ENCODE data around the gene SLX4IP.
"Not testable (repeated sequence)": the region's sequence is repeated elsewhere in the genome, so short reads cannot be mapped to it uniquely, and the experiment has no call there.

The SLX4IP gene

DNA sequence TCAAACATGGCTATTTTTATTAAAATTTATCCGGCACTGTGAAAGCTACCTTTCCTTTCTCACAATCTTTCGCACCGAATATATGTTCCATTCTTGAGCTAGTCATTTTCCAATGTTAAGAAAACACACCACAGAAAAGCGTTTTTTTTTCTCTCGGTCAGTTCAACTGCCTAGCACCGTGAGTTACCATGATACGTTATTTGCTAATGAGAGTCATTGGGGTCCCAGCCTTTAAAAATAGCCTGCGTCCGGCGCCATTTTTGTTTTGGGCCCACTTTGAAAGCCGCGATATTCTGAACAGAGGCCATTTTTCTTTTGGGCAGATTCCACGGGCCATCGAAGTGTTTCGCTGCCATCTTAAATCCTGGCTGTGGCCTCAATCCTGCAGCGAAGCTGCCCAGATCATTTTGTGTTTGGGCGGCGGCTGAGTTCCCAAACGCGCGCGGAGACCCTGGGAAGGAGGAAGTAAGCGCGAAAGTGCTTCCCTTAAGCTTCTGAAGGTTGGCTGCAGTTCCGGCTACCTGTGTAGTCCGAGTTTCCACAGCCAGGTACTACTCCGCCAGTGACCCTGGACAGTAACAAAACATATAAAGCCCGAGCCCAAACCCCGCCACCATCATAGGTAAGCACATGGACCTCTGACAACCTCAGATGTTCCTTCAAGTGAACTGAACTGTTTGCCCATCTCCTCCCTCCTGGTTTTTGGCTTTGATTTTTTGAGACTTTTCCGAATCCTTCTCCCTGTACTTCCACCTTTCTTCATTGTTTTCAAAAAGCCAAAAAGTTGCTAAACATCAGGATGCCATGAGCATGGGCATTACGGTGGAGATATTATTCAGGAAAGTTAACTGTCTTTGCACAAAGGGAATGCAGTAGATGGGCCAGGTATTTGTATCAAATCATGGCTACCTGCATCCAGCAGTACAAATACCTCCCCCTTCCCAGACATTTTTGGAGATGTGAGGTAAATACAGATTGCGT lies at the start of gene SLX4IP:
Gene SLX4IP, plus strand, starts transcription at position 474 of the 981 bp plus-strand sequence. CDS start 22,900 bp downstream, outside the sequence.
- DNase-seq, result peak; percentile 91

GRCh38 chr20:10385850-10386544 lies 49.1 kb upstream of the SLX4IP start:
- DNase-seq, result no peak

- DNase-seq, result no peak
Observed at GRCh38 chr20:10387686-10388085, 47.4 kb upstream of the SLX4IP start.

DNA sequence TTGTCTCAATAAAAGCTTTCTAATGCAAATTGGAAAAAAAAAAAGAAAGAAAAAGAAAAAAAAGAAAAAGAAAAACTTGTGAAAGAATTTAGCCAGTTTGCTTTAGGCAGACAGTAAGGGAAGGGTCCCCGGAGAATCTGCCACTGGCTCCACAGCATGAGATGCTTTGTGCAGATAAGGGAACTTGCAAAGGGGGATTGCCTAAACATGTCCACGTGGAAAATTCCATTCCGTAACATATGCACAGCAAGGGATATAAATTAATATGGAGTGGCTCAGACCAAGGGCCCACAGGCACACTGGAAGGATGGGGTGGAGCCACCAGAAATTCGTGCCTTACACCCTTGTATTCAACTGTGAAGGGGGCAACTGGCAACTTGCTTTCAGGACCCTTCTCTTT lies 46.5 kb upstream of the SLX4IP start:
- DNase-seq, result no peak

DNA sequence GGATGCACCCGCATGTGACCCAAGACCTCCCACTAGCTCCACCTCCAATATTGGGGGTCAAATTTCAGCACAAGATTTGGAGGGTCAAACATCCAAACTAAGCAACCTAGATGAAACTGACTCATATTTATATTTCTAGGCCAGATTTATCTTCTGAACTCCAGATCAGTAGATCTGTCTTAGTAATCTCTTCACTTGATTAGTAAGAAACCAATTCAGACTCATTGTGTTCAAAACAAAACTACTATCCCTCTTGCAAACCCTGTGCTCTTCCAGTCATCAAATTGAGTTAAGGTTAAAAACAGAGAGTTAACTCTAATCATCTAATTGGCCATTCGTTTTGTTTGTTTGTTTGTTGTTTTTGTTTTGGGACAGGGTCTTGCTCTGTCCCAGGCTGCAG lies 44.4 kb upstream of the SLX4IP start:
- DNase-seq, result no peak

DNA sequence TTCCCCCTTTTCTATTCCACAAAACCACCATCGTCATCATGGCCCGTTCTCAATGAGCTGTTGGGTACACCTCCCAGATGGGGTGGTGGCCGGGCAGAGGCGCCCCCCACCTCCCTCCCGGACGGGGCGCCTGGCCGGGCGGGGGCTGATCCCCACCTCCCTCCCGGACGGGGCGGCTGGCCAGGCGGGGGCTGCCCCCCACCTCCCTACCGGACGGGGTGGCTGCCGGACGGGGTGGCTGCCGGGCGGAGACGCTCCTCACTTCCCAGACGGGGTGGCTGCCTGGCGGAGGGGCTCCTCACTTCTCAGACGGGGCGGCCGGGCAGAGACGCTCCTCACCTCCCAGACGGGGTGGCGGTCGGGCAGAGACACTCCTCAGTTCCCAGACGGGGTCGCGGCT lies 40.4 kb upstream of the SLX4IP start:
- DNase-seq, result not testable (repeated sequence)

- no peak for DNase-seq
Observed at GRCh38 chr20:10398834-10399369, 36.2 kb upstream of the SLX4IP start.

DNA sequence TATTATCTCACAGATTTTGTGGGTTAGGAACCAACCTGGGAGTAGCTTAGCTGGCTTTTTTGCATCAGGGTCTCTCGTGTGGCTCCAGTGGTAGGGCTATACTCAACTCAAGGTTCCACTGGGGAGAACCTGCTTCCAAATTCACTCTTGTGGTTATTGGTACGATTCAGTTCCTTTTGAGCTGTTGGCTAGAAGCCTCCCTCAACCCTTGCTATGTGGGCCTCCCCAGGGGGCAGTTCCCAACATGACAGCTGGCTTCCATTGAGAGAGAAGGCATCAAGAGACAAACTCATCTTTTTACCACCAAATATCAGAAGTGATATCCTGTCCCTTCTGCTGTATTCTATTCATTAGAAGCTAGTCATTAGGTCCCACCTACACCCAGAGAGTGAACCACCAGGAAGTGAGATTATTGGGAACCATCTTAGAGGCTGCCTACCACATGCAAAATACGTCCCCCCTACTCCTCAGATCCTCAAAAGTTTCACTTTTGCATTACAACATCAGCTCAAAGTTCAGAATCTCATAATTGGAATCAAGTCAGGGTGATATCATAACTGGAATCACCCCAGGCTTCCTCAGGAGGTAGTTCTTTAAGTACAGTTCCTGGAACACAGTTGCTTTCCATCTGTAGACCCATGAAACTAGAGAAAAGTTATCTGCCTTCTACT lies 32.0 kb upstream of the SLX4IP start:
- no peak for DNase-seq

GRCh38 chr20:10404023-10404628 lies 31.0 kb upstream of the SLX4IP start:
- DNase-seq, result no peak

- DNase-seq, result no peak
Observed at GRCh38 chr20:10404959-10405530, 30.1 kb upstream of the SLX4IP start.

- no peak for DNase-seq
Observed at GRCh38 chr20:10408108-10408813, 26.8 kb upstream of the SLX4IP start.

- no peak for DNase-seq
Observed at GRCh38 chr20:10411673-10412072, 23.4 kb upstream of the SLX4IP start.

DNA sequence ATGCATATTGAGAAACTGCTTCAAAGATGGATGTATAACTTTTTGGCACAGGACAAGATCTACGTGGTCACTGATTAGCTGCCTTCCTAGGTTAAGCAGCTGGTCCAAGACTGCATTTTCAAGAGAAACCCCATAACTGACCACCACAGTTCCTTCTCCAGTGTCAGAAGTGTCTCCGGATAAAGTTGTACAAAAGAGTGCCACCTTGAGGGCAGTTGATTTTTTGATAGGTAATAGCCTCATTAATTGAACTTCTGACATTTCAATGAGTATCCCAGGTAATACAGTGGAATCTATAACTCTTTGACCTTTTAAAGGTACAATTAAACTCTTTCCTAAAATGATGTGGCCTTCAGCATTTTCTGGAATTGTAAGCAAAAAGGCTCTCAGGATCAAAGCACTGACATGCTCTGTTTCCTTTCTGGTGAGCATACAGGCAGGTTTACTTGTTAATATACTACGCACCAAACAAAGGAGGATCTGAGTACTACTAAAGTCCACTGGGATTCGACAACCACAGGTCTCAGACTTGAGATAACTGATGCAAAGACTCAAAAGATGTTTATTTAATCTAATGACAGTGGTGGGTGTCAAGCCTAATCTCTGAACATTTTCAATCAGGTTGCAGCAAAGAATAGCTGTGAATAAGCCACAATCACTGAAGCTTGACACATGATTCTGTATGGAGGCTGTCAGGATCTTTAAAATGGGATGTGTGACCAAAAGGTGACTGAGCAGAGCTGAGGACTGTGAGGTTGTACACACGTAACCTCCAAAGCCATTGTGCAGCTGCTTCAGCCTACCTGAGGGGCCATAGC lies 22.3 kb upstream of the SLX4IP start:
- no peak for DNase-seq

DNA sequence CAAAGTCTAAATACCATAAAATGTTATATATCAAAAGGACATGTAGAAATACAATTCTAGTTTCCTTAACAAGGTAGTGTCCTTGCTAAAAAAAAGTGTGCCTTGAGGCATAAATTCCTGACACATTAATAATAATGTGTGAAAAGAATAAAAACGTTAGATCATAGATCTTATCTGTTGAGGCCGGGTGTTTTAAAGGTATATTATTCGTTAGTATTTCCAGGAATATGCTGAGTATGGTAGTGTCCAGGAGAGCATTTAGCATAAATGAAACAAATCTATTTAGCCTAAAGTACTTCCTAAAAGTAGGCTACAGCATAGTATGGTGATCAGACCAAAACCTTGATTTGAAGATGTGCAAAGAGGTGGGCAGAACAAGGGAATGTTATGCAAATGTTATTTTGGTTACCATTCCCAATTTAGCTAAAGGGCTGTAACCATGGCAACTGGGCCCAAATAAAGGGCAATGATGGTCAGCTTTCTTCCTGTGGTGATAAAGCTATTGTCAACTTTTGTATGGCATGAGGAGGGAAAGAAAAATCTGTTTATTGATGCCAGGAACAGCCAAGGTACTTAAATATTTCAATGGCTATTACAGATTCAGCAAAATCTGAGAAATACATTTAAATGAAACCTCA lies 20.0 kb upstream of the SLX4IP start:
- DNase-seq, result no peak

DNA sequence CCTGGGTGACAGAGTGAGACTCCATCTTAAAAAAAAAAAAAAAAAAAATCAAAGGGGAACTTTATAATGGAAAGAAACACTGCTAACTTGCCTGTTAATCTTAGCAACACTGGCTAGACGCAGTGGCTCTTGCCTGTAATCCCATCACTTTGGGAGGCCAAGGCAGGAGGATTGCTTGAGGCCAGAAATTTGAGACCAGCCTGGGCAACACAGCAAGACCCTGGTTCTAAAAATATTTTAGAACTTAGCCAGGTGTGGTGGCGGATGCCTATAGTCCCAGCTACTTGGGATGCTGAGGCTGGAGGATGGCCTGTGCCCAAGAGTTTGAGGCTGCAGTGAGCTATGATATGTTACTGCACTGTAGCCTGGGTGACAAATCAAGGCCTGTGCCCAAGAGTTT lies 17.9 kb upstream of the SLX4IP start:
- DNase-seq, result not testable (repeated sequence)

DNA sequence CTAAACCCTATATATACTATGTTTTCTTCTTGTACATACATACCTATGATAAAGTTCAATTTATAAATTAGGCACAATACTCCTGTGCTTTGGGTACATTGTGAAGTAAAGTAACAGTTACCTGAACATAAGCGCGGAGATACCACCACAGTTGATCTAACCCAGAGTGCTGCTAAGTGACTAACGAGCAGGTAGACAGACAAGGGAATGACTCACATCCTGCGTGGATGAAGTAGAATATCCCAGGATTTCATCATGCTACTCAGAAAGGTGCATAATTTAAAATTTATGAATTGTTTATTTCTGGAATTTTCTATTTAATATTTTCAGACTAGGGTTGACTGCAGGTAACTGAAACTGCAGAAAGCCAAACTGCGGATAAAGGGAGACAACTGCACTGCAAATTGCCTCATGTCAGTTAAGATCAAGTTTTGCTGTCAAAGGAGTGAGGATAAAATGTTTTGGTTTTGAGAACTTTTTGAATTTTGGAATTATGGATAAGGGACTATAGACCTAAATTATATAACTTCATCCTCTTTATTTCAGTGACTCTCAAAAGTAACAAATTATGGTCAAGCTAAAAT lies 15.5 kb upstream of the SLX4IP start:
- no peak for DNase-seq

GRCh38 chr20:10423735-10424134 lies 11.4 kb upstream of the SLX4IP start:
- no peak for DNase-seq

DNA sequence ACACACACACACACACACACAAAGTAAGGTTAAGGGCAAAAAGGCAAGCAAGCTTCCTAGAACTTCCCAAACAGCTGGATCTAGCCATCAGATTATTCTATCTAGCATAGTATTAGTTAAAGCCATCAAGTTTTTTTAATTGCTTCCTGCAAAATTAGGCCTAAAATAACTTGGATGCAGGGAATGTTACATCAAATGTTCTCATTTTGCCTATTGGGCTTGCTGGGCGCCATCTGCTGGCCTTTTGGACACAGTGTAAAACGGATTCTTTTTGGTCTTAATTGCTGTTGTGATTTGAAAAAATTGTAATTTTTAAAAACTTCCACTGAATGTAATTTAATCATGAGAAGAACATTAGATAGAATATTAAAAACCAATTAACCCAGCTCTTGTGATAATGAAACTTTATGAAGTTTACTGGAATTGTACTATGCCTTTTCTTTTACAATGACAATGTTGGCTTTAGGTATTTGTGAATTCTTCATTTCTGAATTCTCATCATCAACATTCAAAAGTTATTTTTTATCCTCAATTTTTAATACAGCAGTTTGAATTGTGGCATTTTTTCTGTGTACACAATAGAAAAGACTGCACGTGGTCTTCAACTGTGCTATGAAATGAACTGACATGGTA lies 7.9 kb upstream of the SLX4IP start:
- DNase-seq, result no peak

GRCh38 chr20:10428008-10428407 lies 7.1 kb upstream of the SLX4IP start:
- DNase-seq, result no peak
